Neuron (in vitro differentiated cells): ENCODE measurements around the gene MAP7.

Experiments used
- H2AFZ ChIP-seq: one replicate; pipeline ENCODE4 v1.6.1; 2013; ENCODE audit warnings: low read depth, mild to moderate bottlenecking, inconsistent platforms, low read length, moderate library complexity
- H3K27me3 ChIP-seq: one replicate; pipeline ENCODE4 v1.6.1; 2013; ENCODE audit warnings: low read length; ENCODE audit not compliant: insufficient read depth
- H3K36me3 ChIP-seq: one replicate; pipeline ENCODE4 v1.6.1; 2013; ENCODE audit warnings: low read length; ENCODE audit not compliant: insufficient read depth
- H3K4me1 ChIP-seq: one replicate; pipeline ENCODE4 v1.6.1; 2013; ENCODE audit warnings: low read length; ENCODE audit not compliant: insufficient read depth
- H3K4me3 ChIP-seq: 2 replicates; pipeline ENCODE4 v1.5.1; 2013; ENCODE audit warnings: mild to moderate bottlenecking, low read length, moderate library complexity
- H3K9me3 ChIP-seq: one replicate; pipeline ENCODE4 v1.6.1; 2013; ENCODE audit warnings: low read length

The MAP7 gene

GRCh38 chr6:136535017-136535765 is 15.0 kb downstream of the MAP7 start:
- Histone ChIP-seq H2AFZ (no peak overlapping the region), H3K9me3 (no peaks in the 10 kb centered on the region), H3K27me3 (peaks cover 8% of the 10 kb centered on the region), H3K4me1 (no peaks in the 10 kb centered on the region), H3K36me3 (no peaks in the 10 kb centered on the region), H3K4me3 (no peak overlapping the region)

- Histone ChIP-seq H3K27me3 (peaks cover 5% of the 10 kb centered on the region), H3K9me3 (no peaks in the 10 kb centered on the region), H3K4me1 (no peaks in the 10 kb centered on the region), H3K36me3 (no peaks in the 10 kb centered on the region), H2AFZ (no peak overlapping the region), H3K4me3 (no peak overlapping the region)
Measured at GRCh38 chr6:136534268-136534667, 16.0 kb downstream of the MAP7 start.

- Histone ChIP-seq H3K36me3 (no peaks in the 10 kb centered on the region), H3K4me1 (no peaks in the 10 kb centered on the region), H3K4me3 (no peak overlapping the region), H2AFZ (no peak overlapping the region), H3K27me3 (peaks cover 3% of the 10 kb centered on the region), H3K9me3 (no peaks in the 10 kb centered on the region)
Measured at GRCh38 chr6:136533487-136533886, 16.7 kb downstream of the MAP7 start.

GRCh38 chr6:136532030-136532429 is 18.2 kb downstream of the MAP7 start:
- peaks cover 3% of the 10 kb centered on the region for H3K27me3 ChIP-seq
- no peaks in the 10 kb centered on the region for H3K9me3 ChIP-seq
- H3K4me3 ChIP-seq = no peak overlapping the region
- no peaks in the 10 kb centered on the region for H3K36me3 ChIP-seq
- no peak overlapping the region for H2AFZ ChIP-seq
- no peaks in the 10 kb centered on the region for H3K4me1 ChIP-seq

GRCh38 chr6:136529710-136530109 is 20.5 kb downstream of the MAP7 start:
- no peaks in the 10 kb centered on the region for H3K9me3 ChIP-seq
- H2AFZ ChIP-seq = no peak overlapping the region
- H3K27me3 ChIP-seq = peaks cover 3% of the 10 kb centered on the region
- H3K36me3 ChIP-seq = no peaks in the 10 kb centered on the region
- H3K4me1 ChIP-seq = peaks cover 12% of the 10 kb centered on the region
- no peak overlapping the region for H3K4me3 ChIP-seq

GRCh38 chr6:136528477-136528876 is 21.7 kb downstream of the MAP7 start:
- Histone ChIP-seq H3K27me3 (peaks cover 3% of the 10 kb centered on the region), H2AFZ (no peak overlapping the region), H3K4me1 (peaks cover 12% of the 10 kb centered on the region), H3K9me3 (no peaks in the 10 kb centered on the region), H3K36me3 (no peaks in the 10 kb centered on the region), H3K4me3 (no peak overlapping the region)

GRCh38 chr6:136527831-136528230 is 22.4 kb downstream of the MAP7 start:
- Histone ChIP-seq H3K4me3 (no peak overlapping the region), H3K27me3 (peaks cover 3% of the 10 kb centered on the region), H3K9me3 (no peaks in the 10 kb centered on the region), H3K36me3 (no peaks in the 10 kb centered on the region), H2AFZ (no peak overlapping the region), H3K4me1 (peaks cover 12% of the 10 kb centered on the region)

- Histone ChIP-seq H3K9me3 (no peaks in the 10 kb centered on the region), H3K27me3 (peaks cover under 1% of the 10 kb centered on the region), H3K4me3 (no peak overlapping the region), H2AFZ (no peak overlapping the region), H3K36me3 (no peaks in the 10 kb centered on the region), H3K4me1 (peaks cover 12% of the 10 kb centered on the region)
Measured at GRCh38 chr6:136526937-136527336, 23.3 kb downstream of the MAP7 start.

- no peaks in the 10 kb centered on the region for H3K36me3 ChIP-seq
- no peaks in the 10 kb centered on the region for H3K9me3 ChIP-seq
- H3K27me3 ChIP-seq = no peaks in the 10 kb centered on the region
- peaks cover 12% of the 10 kb centered on the region for H3K4me1 ChIP-seq
- peak overlapping the region; percentile 19 for H3K4me3 ChIP-seq
- H2AFZ ChIP-seq = no peak overlapping the region
Measured at GRCh38 chr6:136526196-136526930, 23.9 kb downstream of the MAP7 start.

GRCh38 chr6:136525586-136526195 is 24.5 kb downstream of the MAP7 start:
- Histone ChIP-seq H3K4me3 (no peak overlapping the region), H3K4me1 (peaks cover 12% of the 10 kb centered on the region), H3K27me3 (no peaks in the 10 kb centered on the region), H2AFZ (no peak overlapping the region), H3K9me3 (no peaks in the 10 kb centered on the region), H3K36me3 (no peaks in the 10 kb centered on the region)

GRCh38 chr6:136524936-136525413 is 25.2 kb downstream of the MAP7 start:
- no peak overlapping the region for H2AFZ ChIP-seq
- peaks cover 12% of the 10 kb centered on the region for H3K4me1 ChIP-seq
- no peaks in the 10 kb centered on the region for H3K9me3 ChIP-seq
- H3K4me3 ChIP-seq = no peak overlapping the region
- no peaks in the 10 kb centered on the region for H3K36me3 ChIP-seq
- H3K27me3 ChIP-seq = no peaks in the 10 kb centered on the region

- no peak overlapping the region for H2AFZ ChIP-seq
- H3K4me3 ChIP-seq = no peak overlapping the region
- no peaks in the 10 kb centered on the region for H3K27me3 ChIP-seq
- H3K36me3 ChIP-seq = no peaks in the 10 kb centered on the region
- no peaks in the 10 kb centered on the region for H3K9me3 ChIP-seq
- peaks cover 12% of the 10 kb centered on the region for H3K4me1 ChIP-seq
Measured at GRCh38 chr6:136524339-136524935, 25.8 kb downstream of the MAP7 start.

- Histone ChIP-seq H3K9me3 (no peaks in the 10 kb centered on the region), H3K36me3 (no peaks in the 10 kb centered on the region), H2AFZ (no peak overlapping the region), H3K4me3 (no peak overlapping the region), H3K4me1 (peaks cover 12% of the 10 kb centered on the region), H3K27me3 (no peaks in the 10 kb centered on the region)
Measured at GRCh38 chr6:136523196-136523595, 27.0 kb downstream of the MAP7 start.
